ENCODE data around the gene VPS51.

The VPS51 gene

DNA sequence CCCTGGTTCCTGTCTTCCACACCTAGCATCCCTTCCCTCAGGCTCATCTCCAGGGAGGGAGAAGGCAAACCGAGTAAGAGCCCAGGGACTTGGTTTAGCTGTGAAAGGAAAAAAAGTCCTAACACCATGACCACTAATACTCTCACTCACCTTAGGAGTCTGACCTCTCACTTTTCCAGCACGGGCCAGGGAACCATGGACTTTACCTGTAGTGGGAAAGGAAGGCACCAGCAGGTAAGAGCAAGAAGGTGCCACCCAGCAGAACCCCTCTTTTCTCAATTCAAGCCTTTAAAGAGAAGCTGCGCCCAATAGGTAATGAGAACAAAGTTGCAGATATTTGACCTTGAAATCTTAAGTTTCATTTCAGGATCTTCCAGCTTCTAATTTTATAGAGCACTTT lies 24.8 kb downstream of the VPS51 start:
- peak overlapping the region; percentile 93 for H3K9ac ChIP-seq (ENCODE audit: low read length)
- peak overlapping the region; percentile 95 for H3K4me3 ChIP-seq (ENCODE audit: low read length)
- peaks cover 76% of the 10 kb centered on the region for H3K79me2 ChIP-seq (ENCODE audit: low read length)
- TF ChIP-seq, protein P1, sequence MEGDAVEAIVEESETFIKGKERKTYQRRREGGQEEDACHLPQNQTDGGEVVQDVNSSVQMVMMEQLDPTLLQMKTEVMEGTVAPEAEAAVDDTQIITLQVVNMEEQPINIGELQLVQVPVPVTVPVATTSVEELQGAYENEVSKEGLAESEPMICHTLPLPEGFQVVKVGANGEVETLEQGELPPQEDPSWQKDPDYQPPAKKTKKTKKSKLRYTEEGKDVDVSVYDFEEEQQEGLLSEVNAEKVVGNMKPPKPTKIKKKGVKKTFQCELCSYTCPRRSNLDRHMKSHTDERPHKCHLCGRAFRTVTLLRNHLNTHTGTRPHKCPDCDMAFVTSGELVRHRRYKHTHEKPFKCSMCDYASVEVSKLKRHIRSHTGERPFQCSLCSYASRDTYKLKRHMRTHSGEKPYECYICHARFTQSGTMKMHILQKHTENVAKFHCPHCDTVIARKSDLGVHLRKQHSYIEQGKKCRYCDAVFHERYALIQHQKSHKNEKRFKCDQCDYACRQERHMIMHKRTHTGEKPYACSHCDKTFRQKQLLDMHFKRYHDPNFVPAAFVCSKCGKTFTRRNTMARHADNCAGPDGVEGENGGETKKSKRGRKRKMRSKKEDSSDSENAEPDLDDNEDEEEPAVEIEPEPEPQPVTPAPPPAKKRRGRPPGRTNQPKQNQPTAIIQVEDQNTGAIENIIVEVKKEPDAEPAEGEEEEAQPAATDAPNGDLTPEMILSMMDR (IDR thresholded peaks at IDR 0.05; ENCODE audit: low read depth, low read length), result no peak
- no peak for TF ChIP-seq EZH2phosphoT487 (IDR thresholded peaks at IDR 0.05; ENCODE audit: low read depth)
- no peaks in the 10 kb centered on the region for H3K27me3 ChIP-seq (ENCODE audit: low read depth, low read length)
- no peak overlapping the region for H2AFZ ChIP-seq (ENCODE audit: low read depth, low read length)
- H4K20me1 ChIP-seq (ENCODE audit: insufficient read depth, low read length), result no peaks in the 10 kb centered on the region
- peaks cover 47% of the 10 kb centered on the region for H3K36me3 ChIP-seq (replicated peaks; ENCODE audit: low read depth, low read length)
- H3K4me1 ChIP-seq (ENCODE audit: low read length), result peaks cover 34% of the 10 kb centered on the region
- H3K27ac ChIP-seq (ENCODE audit: low read length), result peak overlapping the region; percentile 61
- peak overlapping the region; percentile 91 for H3K4me2 ChIP-seq (ENCODE audit: low read length)
- H3K9me3 ChIP-seq (ENCODE audit: insufficient read depth, low read length), result no peaks in the 10 kb centered on the region

DNA sequence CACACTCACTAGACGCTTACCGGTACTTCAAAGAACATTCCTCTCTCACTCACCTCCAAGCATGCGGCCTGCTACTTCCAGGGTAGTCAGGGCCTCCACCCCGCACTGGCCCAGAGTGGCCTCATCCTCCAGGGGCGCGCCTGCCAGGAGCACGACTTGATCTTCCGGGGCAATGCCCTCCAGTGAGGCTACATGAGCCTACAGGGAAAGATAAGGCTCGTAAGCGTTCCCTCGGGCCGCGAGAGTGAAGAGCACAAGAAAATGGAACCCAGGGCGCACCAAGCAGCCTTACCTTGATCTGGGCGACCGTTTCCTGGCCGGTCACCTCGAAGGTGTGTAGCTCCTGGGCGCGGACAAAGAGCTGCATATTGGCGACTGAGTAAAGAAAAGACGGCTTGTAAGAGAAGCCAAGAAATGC lies 25.4 kb downstream of the VPS51 start:
- H3K79me2 ChIP-seq (ENCODE audit: low read length), result peaks cover 70% of the 10 kb centered on the region
- peak overlapping the region; percentile 91 for H3K4me2 ChIP-seq (ENCODE audit: low read length)

DNA sequence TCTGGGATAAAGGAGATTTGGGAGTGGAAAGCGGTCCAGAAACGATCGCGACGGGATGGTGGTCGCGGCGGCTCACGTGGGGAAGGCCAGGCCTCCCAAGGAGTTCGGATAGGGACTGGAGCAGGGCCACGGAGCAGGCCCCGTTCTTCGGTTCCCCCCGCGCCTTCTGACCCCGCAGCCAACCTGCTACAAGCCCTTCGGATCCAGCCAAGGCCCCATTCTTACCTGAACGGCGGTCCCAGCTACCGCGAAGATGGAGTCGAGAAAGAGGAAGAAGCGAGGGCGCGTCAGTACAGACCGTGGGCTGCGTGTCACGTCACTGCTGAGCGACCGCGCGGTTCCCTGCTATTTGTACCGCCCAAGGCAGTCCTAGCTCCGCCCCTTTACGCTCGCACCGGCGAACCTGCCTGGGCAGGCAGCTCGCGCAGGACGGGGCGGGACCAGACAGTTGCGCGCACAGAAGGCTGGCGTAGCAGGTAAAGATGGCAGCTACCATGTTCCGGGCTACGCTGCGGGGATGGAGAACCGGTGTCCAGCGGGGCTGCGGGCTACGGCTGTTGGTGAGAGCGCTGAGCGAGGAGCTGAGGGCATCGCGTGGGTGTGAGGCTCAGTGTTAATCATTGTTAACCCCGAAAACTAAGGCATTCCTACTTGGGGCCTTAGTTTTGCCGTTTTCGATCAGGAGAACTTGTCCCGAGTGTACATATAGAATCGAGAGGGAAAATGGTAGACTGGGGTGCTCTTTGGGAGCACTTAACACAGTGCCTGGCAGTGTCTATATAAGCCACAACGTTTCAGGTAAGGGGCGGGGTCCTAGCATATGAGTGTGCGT lies 26.1 kb downstream of the VPS51 start, which contains the start of the genes FAU and MRPL49:
Gene FAU (minus strand): TSS at position 270 of the 832 bp plus-strand sequence. CDS start 321 bp downstream, outside the sequence.
Gene MRPL49 (plus strand): TSS at position 457 of the 832 bp plus-strand sequence. CDS start 26 bp downstream, at position 483.
- peaks cover 47% of the 10 kb centered on the region for H3K36me3 ChIP-seq (replicated peaks; ENCODE audit: low read depth, low read length)
- H3K9me3 ChIP-seq (ENCODE audit: insufficient read depth, low read length), result no peaks in the 10 kb centered on the region
- TF ChIP-seq, protein P1 (IDR thresholded peaks at IDR 0.05; ENCODE audit: low read depth, low read length), result no peak
- TF ChIP-seq EZH2phosphoT487 (IDR thresholded peaks at IDR 0.05; ENCODE audit: low read depth), result no peak
- peaks cover 24% of the 10 kb centered on the region for H3K4me1 ChIP-seq (ENCODE audit: low read length)
- H4K20me1 ChIP-seq (ENCODE audit: insufficient read depth, low read length), result no peaks in the 10 kb centered on the region
- H2AFZ ChIP-seq (ENCODE audit: low read depth, low read length), result peak within 1 kb of the TSS; percentile 52; the same call in 1 of the 2 replicates
- H3K4me3 ChIP-seq (ENCODE audit: low read length), result peak within 1 kb of the TSS; percentile 95
- no peaks in the 10 kb centered on the region for H3K27me3 ChIP-seq (ENCODE audit: low read depth, low read length)
- peak within 1 kb of the TSS; percentile 78 for H3K27ac ChIP-seq (ENCODE audit: low read length)
- peak within 1 kb of the TSS; percentile 91 for H3K4me2 ChIP-seq (ENCODE audit: low read length)
- H3K79me2 ChIP-seq (ENCODE audit: low read length), result peaks cover 63% of the 10 kb centered on the region
- H3K9ac ChIP-seq (ENCODE audit: low read length), result peak within 1 kb of the TSS; percentile 97

More for the DNA sequence above, 25.4 kb downstream of the VPS51 start:
- Histone ChIP-seq H2AFZ (ENCODE audit: low read depth, low read length) (no peak overlapping the region), H3K27me3 (ENCODE audit: low read depth, low read length) (no peaks in the 10 kb centered on the region), H3K9me3 (ENCODE audit: insufficient read depth, low read length) (no peaks in the 10 kb centered on the region), H3K4me3 (ENCODE audit: low read length) (peak overlapping the region; percentile 95), H3K36me3 (replicated peaks; ENCODE audit: low read depth, low read length) (peaks cover 43% of the 10 kb centered on the region), H3K4me1 (ENCODE audit: low read length) (peaks cover 28% of the 10 kb centered on the region), H3K9ac (ENCODE audit: low read length) (peak overlapping the region; percentile 93), H4K20me1 (ENCODE audit: insufficient read depth, low read length) (no peaks in the 10 kb centered on the region), H3K27ac (ENCODE audit: low read length) (peak overlapping the region; percentile 61)
- TF ChIP-seq, protein P1 (IDR thresholded peaks at IDR 0.05; ENCODE audit: low read depth, low read length), result no peak
- no peak for TF ChIP-seq EZH2phosphoT487 (IDR thresholded peaks at IDR 0.05; ENCODE audit: low read depth)

DNA sequence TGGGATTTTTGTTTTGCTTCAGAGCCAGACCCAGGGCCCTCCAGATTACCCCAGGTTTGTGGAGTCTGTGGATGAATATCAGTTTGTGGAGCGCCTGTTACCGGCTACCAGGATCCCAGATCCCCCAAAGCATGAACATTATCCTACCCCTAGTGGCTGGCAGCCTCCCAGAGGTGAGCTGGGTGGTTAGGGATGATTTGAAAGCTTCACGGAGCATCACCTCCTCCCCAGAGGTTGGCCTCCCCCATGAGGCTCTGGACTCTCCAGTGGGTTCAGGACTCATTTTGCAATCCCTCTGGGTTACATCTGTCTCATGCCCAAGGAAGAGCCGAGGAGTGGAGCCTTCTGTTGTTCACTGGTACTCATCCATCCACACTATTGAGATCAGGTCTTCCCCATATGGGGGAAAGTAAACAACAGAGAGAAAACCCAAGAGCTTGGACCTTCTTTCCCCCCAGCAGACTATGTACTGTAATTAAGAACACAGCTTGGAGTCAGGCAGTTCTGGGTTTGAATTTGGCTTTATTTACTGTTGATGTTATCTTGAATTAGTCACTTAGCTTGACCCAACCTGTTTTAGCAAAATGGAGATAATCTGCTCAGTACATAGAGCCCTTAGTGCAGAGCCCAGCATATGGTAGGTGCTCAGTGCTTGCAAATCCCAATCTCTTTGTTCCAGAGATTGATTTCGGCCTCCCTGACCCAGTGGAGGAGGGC lies 28.6 kb downstream of the VPS51 start:
- H3K9me3 ChIP-seq (ENCODE audit: insufficient read depth, low read length), result no peaks in the 10 kb centered on the region
- H3K79me2 ChIP-seq (ENCODE audit: low read length), result peaks cover 55% of the 10 kb centered on the region
- H3K4me3 ChIP-seq (ENCODE audit: low read length), result no peak overlapping the region
- no peak for TF ChIP-seq EZH2phosphoT487 (IDR thresholded peaks at IDR 0.05; ENCODE audit: low read depth)
- TF ChIP-seq, protein P1 (IDR thresholded peaks at IDR 0.05; ENCODE audit: low read depth, low read length), result no peak
- H3K36me3 ChIP-seq (replicated peaks; ENCODE audit: low read depth, low read length), result peaks cover 59% of the 10 kb centered on the region
- no peak overlapping the region for H2AFZ ChIP-seq (ENCODE audit: low read depth, low read length)
- H3K4me2 ChIP-seq (ENCODE audit: low read length), result no peak overlapping the region
- no peak overlapping the region for H3K9ac ChIP-seq (ENCODE audit: low read length)
- no peaks in the 10 kb centered on the region for H3K27me3 ChIP-seq (ENCODE audit: low read depth, low read length)
- H3K27ac ChIP-seq (ENCODE audit: low read length), result no peak overlapping the region
- H4K20me1 ChIP-seq (ENCODE audit: insufficient read depth, low read length), result no peaks in the 10 kb centered on the region
- H3K4me1 ChIP-seq (ENCODE audit: low read length), result peaks cover 22% of the 10 kb centered on the region

Data from OCI-LY3 (cell line).